Upper lobe of left lung (tissue), 4 donors: Measurements from ENCODE around the gene DCST2.

Experiments used
- EP300 ChIP-seq, 4 donors: sonication (generic); formaldehyde crosslinking; IDR thresholded peaks; one replicate each; pipeline ENCODE4 v1.5.1; 2017; ENCODE audit warnings: antibody characterized with exemption in 4 of 4, control low read depth in 2 of 4
- POLR2A ChIP-seq, 4 donors: fragments of 450-650 bp; IDR thresholded peaks; one replicate each; pipeline ENCODE4 v1.5.1; 2016 to 2017; ENCODE audit warnings: antibody characterized with exemption in 4 of 4, mild to moderate bottlenecking in 2 of 4
- TF ChIP-seq, protein P1 (sequence below), 6 experiments: fragments of 450-650 bp in 4 of 6; fragments of 200-600 bp in 2 of 6; sonication (generic) in 2 of 6; IDR thresholded peaks; one replicate each; pipeline ENCODE4 v1.5.1; 2016 to 2019; ENCODE audit warnings: antibody characterized with exemption in 6 of 6

DNA sequence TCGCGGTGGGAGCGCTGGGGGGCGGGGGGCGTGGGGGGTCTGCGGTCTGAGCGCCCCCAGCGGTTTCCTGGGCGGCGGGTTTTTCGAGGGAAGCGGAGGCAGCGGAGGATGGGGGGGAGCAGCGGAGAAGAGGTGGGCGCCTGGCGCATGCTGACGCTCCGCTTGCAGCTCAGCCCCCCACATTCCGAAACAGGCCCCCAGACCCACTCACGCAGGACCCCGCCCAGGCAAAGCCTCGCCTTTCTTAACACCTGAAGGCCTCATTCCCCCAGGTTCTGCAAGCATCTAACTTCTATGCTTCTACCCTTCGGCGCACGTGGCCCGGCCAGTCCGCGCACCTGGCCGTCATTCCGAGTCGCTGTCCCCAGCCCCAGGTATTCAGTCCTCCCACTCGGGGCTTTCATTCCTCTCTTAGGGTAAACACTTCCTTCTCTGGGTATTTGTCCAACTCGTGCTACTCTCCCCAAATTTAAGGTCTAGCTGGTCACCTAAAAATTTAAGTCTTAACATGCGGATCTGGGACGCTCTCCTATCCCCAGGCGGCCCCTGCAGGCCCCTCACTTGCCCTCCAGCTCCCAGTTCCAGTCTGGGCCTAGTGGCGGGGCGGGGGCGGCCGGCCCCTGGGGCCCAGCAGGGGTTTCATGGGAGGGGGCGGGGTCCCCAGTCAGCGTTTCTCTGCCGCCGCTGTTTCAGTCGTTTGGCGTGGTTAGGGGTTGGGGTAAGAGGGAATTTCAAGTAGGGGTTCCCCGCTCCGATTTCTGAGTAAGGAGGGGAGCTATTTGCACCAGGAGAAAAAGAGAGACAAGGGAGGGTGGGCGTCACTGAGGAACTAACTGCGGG is 33.8 kb downstream of the DCST2 start:
- TF ChIP-seq, protein P1, sequence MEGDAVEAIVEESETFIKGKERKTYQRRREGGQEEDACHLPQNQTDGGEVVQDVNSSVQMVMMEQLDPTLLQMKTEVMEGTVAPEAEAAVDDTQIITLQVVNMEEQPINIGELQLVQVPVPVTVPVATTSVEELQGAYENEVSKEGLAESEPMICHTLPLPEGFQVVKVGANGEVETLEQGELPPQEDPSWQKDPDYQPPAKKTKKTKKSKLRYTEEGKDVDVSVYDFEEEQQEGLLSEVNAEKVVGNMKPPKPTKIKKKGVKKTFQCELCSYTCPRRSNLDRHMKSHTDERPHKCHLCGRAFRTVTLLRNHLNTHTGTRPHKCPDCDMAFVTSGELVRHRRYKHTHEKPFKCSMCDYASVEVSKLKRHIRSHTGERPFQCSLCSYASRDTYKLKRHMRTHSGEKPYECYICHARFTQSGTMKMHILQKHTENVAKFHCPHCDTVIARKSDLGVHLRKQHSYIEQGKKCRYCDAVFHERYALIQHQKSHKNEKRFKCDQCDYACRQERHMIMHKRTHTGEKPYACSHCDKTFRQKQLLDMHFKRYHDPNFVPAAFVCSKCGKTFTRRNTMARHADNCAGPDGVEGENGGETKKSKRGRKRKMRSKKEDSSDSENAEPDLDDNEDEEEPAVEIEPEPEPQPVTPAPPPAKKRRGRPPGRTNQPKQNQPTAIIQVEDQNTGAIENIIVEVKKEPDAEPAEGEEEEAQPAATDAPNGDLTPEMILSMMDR (IDR thresholded peaks at IDR 0.05), result no peak
- TF ChIP-seq POLR2A (IDR thresholded peaks at IDR 0.05) (no peak), EP300 (IDR thresholded peaks at IDR 0.05) (no peak)
